Lower lobe of right lung (tissue), 2 donors: ENCODE data around the gene PTCD1. TPM values are rescaled to one million over a fixed set of nuclear protein-coding genes. Genes with fewer than 3 reads are reported as not detected.
A peak's percentile ranks its signal among the peaks of the same experiment; 100 is the strongest.

Experiments
- ATAC-seq, 2 donors: fragments of 200-7000 bp; cut with Tn5 transposase; one replicate each; pipeline ENCODE4 v1.9.1; 2020 to 2022; ENCODE audit warnings: mild to moderate bottlenecking in 2 of 2, moderate library complexity in 2 of 2
- DNase-seq: peaks from one replicate; pipeline ENCODE4 v3.0.0-alpha.2; 2020
- H3K27ac ChIP-seq: fragments of 200-600 bp; one replicate; pipeline ENCODE4 v1.8.0; 2022
- H3K27me3 ChIP-seq: fragments of 200-600 bp; one replicate; pipeline ENCODE4 v1.8.0; 2022; ENCODE audit warnings: low read depth
- H3K36me3 ChIP-seq: fragments of 200-600 bp; one replicate; pipeline ENCODE4 v1.8.0; 2022; ENCODE audit warnings: mild to moderate bottlenecking
- H3K4me1 ChIP-seq: fragments of 200-600 bp; one replicate; pipeline ENCODE4 v1.8.0; 2022
- H3K4me3 ChIP-seq: fragments of 200-600 bp; one replicate; pipeline ENCODE4 v1.8.0; 2022; ENCODE audit warnings: mild to moderate bottlenecking
- H3K9me3 ChIP-seq: fragments of 200-600 bp; one replicate; pipeline ENCODE4 v1.8.0; 2022
- intact Hi-C: fragments of 100-400 bp; cut with DNase I; formaldehyde crosslinking; loops from one replicate; pipeline ENCODE4 v1.11.0; 2022
- total RNA-seq: library from RNA; stranded (reverse); fragmentation: NEBNext Ultra II Directional; extraction: Animal tissue kit (Norgen Biotek cat#: 25700); gene quantifications from one replicate; pipeline ENCODE4 v1.2.1, GENCODE V29; 2021
- TF ChIP-seq, protein P1 (sequence below): fragments of 200-600 bp; IDR thresholded peaks from one replicate; pipeline ENCODE4 v1.8.0; 2022; ENCODE audit warnings: antibody characterized with exemption, mild to moderate bottlenecking
- donor health status: DM: no; HTN: yes; CAD: no; lungs with severe emphysema.

The PTCD1 gene
- total RNA-seq, 1 donor from 2014 or later = 6.8 TPM

DNA sequence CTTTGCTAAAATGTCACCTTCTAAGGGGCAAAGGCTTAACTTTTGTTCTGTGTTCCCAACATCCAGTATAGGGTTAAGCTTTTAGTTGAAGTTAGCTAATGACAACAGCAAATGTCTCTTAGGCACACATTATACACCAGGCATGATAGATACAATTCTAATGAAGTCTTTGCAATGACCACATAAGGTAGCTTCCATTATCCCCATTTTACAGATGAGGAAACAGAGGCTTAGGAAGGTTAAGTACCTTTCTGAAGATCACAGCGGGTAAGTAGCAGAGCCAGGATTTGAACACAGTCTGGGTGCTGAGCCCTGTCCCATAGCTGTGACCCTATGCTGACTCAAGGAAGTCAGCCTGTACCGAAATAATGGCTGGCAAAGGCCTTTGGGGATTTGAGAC, 28.0 kb downstream of the PTCD1 start:
- intact Hi-C loops = no loop called here
- DNase-seq (no peak), ATAC-seq (no peak)
- Histone ChIP-seq H3K4me1 (peaks cover 36% of the 10 kb centered on the region), H3K27me3 (no peaks in the 10 kb centered on the region), H3K27ac (no peak overlapping the region), H3K36me3 (peaks cover 59% of the 10 kb centered on the region), H3K4me3 (no peak overlapping the region), H3K9me3 (no peaks in the 10 kb centered on the region)
- TF ChIP-seq, protein P1, sequence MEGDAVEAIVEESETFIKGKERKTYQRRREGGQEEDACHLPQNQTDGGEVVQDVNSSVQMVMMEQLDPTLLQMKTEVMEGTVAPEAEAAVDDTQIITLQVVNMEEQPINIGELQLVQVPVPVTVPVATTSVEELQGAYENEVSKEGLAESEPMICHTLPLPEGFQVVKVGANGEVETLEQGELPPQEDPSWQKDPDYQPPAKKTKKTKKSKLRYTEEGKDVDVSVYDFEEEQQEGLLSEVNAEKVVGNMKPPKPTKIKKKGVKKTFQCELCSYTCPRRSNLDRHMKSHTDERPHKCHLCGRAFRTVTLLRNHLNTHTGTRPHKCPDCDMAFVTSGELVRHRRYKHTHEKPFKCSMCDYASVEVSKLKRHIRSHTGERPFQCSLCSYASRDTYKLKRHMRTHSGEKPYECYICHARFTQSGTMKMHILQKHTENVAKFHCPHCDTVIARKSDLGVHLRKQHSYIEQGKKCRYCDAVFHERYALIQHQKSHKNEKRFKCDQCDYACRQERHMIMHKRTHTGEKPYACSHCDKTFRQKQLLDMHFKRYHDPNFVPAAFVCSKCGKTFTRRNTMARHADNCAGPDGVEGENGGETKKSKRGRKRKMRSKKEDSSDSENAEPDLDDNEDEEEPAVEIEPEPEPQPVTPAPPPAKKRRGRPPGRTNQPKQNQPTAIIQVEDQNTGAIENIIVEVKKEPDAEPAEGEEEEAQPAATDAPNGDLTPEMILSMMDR = no peak

DNA sequence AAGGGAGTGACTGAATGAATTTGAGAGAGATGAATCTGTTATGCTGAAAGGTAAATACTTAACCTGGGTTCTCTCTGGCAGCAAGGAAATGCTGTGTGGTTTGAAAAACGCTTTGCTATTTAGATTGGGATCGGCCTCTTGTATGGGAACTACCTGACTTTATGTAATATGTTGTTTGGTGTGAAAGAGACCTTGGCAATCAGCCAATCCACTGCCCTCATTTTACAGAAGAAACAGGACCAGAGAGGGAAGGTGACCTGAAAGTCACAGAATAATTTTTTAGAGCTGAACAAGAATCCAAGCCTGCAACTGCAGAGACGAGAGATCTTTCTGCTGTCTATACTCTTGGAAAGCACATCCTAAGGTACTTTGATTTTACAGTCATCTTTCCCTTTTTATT, 28.8 kb downstream of the PTCD1 start:
- H3K27ac ChIP-seq = peak overlapping the region; percentile 98
- no peak for DNase-seq
- H3K9me3 ChIP-seq = no peaks in the 10 kb centered on the region
- TF ChIP-seq, protein P1 = no peak
- no peaks in the 10 kb centered on the region for H3K27me3 ChIP-seq
- peak overlapping the region; percentile 94 for H3K4me3 ChIP-seq
- peaks cover 53% of the 10 kb centered on the region for H3K36me3 ChIP-seq
- H3K4me1 ChIP-seq = peaks cover 40% of the 10 kb centered on the region
- intact Hi-C loops = no loop called here
- no peak for ATAC-seq

DNA sequence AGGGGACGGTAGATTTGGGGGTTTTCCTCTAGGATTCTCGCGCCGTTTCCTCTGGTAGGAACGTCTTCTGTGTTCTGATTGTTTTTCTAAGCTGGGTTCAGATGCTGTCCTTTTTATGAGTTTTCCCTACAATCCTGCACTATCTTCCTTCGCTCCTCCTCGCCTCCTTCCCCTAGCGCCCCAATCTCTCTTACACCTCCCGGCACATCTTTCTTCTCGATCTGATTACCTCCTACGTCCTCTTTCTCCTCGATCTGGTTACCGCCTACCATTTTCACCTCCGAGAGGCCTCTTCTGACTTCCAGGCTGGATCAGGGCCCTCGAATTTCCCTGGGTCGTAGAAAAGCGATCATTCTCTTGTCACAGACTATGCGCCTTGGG, 29.4 kb downstream of the PTCD1 start:
- Histone ChIP-seq H3K4me1 (peaks cover 43% of the 10 kb centered on the region), H3K9me3 (no peaks in the 10 kb centered on the region), H3K27ac (peak overlapping the region; percentile 98), H3K27me3 (no peaks in the 10 kb centered on the region), H3K4me3 (peak overlapping the region; percentile 94), H3K36me3 (peaks cover 53% of the 10 kb centered on the region)
- DNase-seq (no peak), ATAC-seq (peak in 1 of 2 donors; percentile 2)
- TF ChIP-seq, protein P1 = no peak
- intact Hi-C loops = no loop called here

DNA sequence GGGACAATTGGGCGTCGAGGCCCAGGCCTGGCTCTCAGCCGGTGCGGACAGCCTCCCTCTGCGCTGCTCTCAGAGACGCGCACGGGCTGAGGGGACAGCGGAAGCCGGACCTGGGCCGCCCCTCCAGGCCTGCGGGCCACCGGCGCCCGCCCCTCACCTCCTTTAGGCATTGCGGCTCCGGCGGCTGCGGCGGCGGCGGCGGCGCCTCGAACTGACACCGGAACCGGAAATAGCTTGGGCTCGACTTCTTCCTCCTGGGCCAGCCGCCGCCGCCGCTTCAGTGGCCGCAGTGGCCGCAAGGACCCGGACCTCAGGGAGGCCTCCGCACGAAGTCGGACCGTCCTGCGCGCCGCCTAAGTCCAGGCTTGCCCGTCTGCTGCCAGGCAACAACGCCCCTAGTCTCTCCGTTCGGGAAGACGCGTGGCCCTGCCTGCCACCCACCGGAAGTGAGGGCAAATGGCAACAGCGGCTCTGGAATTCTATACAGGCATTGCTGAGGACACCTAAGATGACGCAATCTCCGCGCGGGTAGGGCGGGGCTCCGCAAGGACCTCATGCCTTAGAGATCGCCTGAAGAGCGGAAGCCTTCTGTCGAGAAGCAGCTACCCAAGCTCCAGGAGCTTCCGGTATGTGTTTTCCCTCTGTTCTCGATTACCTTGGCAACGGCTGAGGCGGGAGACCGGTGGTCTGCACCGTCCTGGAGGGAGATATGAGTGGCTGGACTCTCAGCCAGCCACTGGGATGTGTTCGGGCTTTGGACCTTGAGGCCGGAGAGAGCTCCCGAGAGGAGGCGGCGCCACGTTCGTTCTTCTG, 30.0 kb downstream of the PTCD1 start, which contains the start of the genes BUD31 and PDAP1:
TSS of gene BUD31 (plus strand) at position 591 of the 813 bp plus-strand sequence. CDS start 2,124 bp downstream, outside the sequence.
TSS of gene PDAP1 (minus strand) at position 219 of the 813 bp plus-strand sequence. CDS start at position 170, 49 bp downstream.
- DNase-seq (peak; percentile 95), ATAC-seq (peak; percentile 97 to 98)
- Histone ChIP-seq H3K9me3 (no peaks in the 10 kb centered on the region), H3K4me3 (peak within 1 kb of the TSS; percentile 94), H3K4me1 (peaks cover 43% of the 10 kb centered on the region), H3K36me3 (peaks cover 53% of the 10 kb centered on the region), H3K27me3 (no peaks in the 10 kb centered on the region), H3K27ac (peak within 1 kb of the TSS; percentile 98)
- intact Hi-C loops = no loop called here
- TF ChIP-seq, protein P1 = peak; percentile 25

DNA sequence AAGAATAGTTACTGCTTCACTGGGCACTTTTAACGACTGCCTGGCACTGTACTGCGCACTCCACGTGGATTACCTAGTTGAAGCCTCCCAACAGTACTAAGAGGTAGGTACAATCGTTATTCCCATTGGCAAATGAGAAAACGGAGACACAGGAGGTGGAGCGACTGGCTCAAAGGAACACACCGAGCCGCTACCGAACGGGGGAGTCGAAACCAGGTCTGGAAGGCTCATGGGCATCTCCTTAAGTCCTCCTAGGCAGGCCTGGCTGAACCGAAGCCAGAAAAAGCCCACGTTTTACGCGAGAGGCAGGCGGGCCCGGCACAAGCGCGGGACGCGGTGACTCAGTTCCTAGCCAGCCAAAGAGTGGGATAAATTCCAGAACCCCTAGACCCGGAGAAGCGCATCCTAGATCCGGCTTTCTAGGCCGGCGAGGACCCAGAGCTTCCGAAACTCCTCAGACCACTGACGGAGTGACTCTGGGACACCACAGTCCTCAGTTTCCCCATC, 30.7 kb downstream of the PTCD1 start:
- intact Hi-C loops = no loop called here
- Histone ChIP-seq H3K4me3 (peak overlapping the region; percentile 94), H3K27me3 (no peaks in the 10 kb centered on the region), H3K4me1 (peaks cover 43% of the 10 kb centered on the region), H3K9me3 (no peaks in the 10 kb centered on the region), H3K36me3 (peaks cover 53% of the 10 kb centered on the region), H3K27ac (peak overlapping the region; percentile 98)
- TF ChIP-seq, protein P1 = no peak
- DNase-seq (no peak), ATAC-seq (peak; percentile 42 to 69)
